Measurements from ENCODE around the gene AKR7A3.

DNA sequence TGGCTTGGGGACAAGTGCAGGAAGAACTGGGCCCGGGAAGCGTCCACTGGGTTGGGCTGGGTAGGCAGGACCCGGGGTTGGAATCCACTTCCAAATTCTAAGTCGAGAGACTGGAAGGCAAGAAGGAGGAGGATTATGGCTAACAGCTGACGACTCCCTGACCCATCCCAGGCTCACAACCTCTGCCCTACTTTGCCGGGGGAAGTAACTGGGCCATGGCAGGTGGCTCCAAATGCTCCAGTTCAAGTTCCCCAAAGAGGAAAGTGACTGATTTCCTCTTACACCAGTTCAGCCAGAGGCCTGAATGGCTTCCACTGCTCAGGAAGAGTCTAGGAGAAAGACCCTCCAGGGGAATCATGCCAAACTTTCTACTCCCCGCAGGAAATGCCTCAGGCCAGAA lies 48.7 kb downstream of the AKR7A3 start:
- TF ChIP-seq, protein P1, sequence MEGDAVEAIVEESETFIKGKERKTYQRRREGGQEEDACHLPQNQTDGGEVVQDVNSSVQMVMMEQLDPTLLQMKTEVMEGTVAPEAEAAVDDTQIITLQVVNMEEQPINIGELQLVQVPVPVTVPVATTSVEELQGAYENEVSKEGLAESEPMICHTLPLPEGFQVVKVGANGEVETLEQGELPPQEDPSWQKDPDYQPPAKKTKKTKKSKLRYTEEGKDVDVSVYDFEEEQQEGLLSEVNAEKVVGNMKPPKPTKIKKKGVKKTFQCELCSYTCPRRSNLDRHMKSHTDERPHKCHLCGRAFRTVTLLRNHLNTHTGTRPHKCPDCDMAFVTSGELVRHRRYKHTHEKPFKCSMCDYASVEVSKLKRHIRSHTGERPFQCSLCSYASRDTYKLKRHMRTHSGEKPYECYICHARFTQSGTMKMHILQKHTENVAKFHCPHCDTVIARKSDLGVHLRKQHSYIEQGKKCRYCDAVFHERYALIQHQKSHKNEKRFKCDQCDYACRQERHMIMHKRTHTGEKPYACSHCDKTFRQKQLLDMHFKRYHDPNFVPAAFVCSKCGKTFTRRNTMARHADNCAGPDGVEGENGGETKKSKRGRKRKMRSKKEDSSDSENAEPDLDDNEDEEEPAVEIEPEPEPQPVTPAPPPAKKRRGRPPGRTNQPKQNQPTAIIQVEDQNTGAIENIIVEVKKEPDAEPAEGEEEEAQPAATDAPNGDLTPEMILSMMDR (conservative IDR thresholded peaks at IDR 0.05; ENCODE audit: low read depth, low read length), result no peak
- no peak for TF ChIP-seq EZH2 (IDR thresholded peaks at IDR 0.05; ENCODE audit: borderline replicate concordance, low read depth, low read length, poor library complexity, severe bottlenecking)

Data from A673 (cell line).